ENCODE results near the gene DHX57.
"Not testable (repeated sequence)": the region's sequence is repeated elsewhere in the genome, so short reads cannot be mapped to it uniquely, and the experiment has no call there.

DHX57 gene

DNA sequence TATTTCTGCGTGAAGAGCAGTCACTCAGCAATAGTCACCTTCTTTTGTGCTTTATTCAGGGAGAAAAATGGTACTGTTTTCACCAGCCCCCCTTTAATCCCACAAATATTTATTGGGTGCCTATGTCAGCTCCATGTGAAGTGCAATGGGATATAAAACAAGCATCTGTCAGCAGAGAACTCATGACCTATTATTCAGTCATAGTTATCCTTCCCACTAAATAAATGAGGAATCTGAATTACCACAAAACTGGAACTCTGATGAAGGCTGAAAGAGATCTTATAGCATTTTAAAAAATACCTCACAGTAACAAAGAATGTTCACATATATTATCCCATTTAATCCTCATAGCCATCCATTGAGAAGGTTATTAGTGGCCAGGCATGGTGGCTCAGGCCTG, 45.8 kb downstream of the DHX57 start:
- H3K9me3 ChIP-seq (ENCODE audit: low read length), result no peaks in the 10 kb centered on the region
- H3K36me3 ChIP-seq (ENCODE audit: insufficient read depth, low read length), result peaks cover 21% of the 10 kb centered on the region; the same call in 1 of the 2 replicates
- no peaks in the 10 kb centered on the region for H3K79me2 ChIP-seq (ENCODE audit: insufficient read depth, low read length)
- H3K9me2 ChIP-seq (ENCODE audit: low read depth, low read length), result no peaks in the 10 kb centered on the region
- TF ChIP-seq EZH2 (IDR thresholded peaks at IDR 0.05; ENCODE audit: borderline replicate concordance, low read length) (no peak), CTCF (IDR thresholded peaks at IDR 0.05; ENCODE audit: low read length) (no peak)
- no peaks in the 10 kb centered on the region for H3F3A ChIP-seq (ENCODE audit: insufficient read depth, low read length)
- no peaks in the 10 kb centered on the region for H4K20me1 ChIP-seq (ENCODE audit: insufficient read depth, low read length)
- H3K4me3 ChIP-seq (ENCODE audit: low read depth, low read length, poor library complexity, severe bottlenecking), result no peak overlapping the region
- no peak overlapping the region for H3K4me2 ChIP-seq (ENCODE audit: low read length)
- H3K27me3 ChIP-seq (ENCODE audit: insufficient read depth, low read length), result no peaks in the 10 kb centered on the region
- H3K4me1 ChIP-seq (ENCODE audit: insufficient read depth, low read length, severe bottlenecking), result peaks cover 8% of the 10 kb centered on the region
- H2AFZ ChIP-seq (ENCODE audit: low read length), result no peak overlapping the region
- no peak overlapping the region for H3K9ac ChIP-seq (ENCODE audit: low read length)
- H3K27ac ChIP-seq (ENCODE audit: low read depth, low read length, poor library complexity, severe bottlenecking), result no peak overlapping the region

GRCh38 chr2:38828460-38828859, 47.3 kb downstream of the DHX57 start:
- Histone ChIP-seq H3K27ac (ENCODE audit: low read depth, low read length, poor library complexity, severe bottlenecking) (no peak overlapping the region), H3K9me2 (ENCODE audit: low read depth, low read length) (no peaks in the 10 kb centered on the region), H2AFZ (ENCODE audit: low read length) (no peak overlapping the region)

GRCh38 chr2:38827539-38828145, 48.1 kb downstream of the DHX57 start:
- not testable (repeated sequence) for H3F3A ChIP-seq (ENCODE audit: insufficient read depth, low read length); H3K27me3 ChIP-seq (ENCODE audit: insufficient read depth, low read length); H2AFZ ChIP-seq (ENCODE audit: low read length); H3K4me3 ChIP-seq (ENCODE audit: low read depth, low read length, poor library complexity, severe bottlenecking); H3K4me1 ChIP-seq (ENCODE audit: insufficient read depth, low read length, severe bottlenecking); H3K4me2 ChIP-seq (ENCODE audit: low read length); H3K9me3 ChIP-seq (ENCODE audit: low read length); H3K27ac ChIP-seq (ENCODE audit: low read depth, low read length, poor library complexity, severe bottlenecking); H3K9me2 ChIP-seq (ENCODE audit: low read depth, low read length); H3K79me2 ChIP-seq (ENCODE audit: insufficient read depth, low read length); H4K20me1 ChIP-seq (ENCODE audit: insufficient read depth, low read length); H3K9ac ChIP-seq (ENCODE audit: low read length)
- peaks cover 27% of the 10 kb centered on the region for H3K36me3 ChIP-seq (ENCODE audit: insufficient read depth, low read length)

More at GRCh38 chr2:38828460-38828859, 47.3 kb downstream of the DHX57 start:
- no peak overlapping the region for H3K4me3 ChIP-seq (ENCODE audit: low read depth, low read length, poor library complexity, severe bottlenecking)
- TF ChIP-seq EZH2 (IDR thresholded peaks at IDR 0.05; ENCODE audit: borderline replicate concordance, low read length) (no peak), CTCF (IDR thresholded peaks at IDR 0.05; ENCODE audit: low read length) (no peak)
- no peak overlapping the region for H3K4me2 ChIP-seq (ENCODE audit: low read length)
- no peaks in the 10 kb centered on the region for H3K79me2 ChIP-seq (ENCODE audit: insufficient read depth, low read length)
- no peaks in the 10 kb centered on the region for H4K20me1 ChIP-seq (ENCODE audit: insufficient read depth, low read length)
- no peaks in the 10 kb centered on the region for H3K9me3 ChIP-seq (ENCODE audit: low read length)
- peaks cover 22% of the 10 kb centered on the region; the same call in 1 of the 2 replicates for H3K36me3 ChIP-seq (ENCODE audit: insufficient read depth, low read length)
- H3K9ac ChIP-seq (ENCODE audit: low read length), result no peak overlapping the region
- H3K4me1 ChIP-seq (ENCODE audit: insufficient read depth, low read length, severe bottlenecking), result peaks cover 8% of the 10 kb centered on the region
- no peaks in the 10 kb centered on the region for H3F3A ChIP-seq (ENCODE audit: insufficient read depth, low read length)
- H3K27me3 ChIP-seq (ENCODE audit: insufficient read depth, low read length), result no peaks in the 10 kb centered on the region

GRCh38 chr2:38825956-38826355, 49.8 kb downstream of the DHX57 start:
- Histone ChIP-seq H3K9me3 (ENCODE audit: low read length) (no peaks in the 10 kb centered on the region), H3K9ac (ENCODE audit: low read length) (no peak overlapping the region), H3K79me2 (ENCODE audit: insufficient read depth, low read length) (no peaks in the 10 kb centered on the region)

More at GRCh38 chr2:38825956-38826355, 49.8 kb downstream of the DHX57 start:
- no peaks in the 10 kb centered on the region for H3F3A ChIP-seq (ENCODE audit: insufficient read depth, low read length)
- H2AFZ ChIP-seq (ENCODE audit: low read length), result no peak overlapping the region
- H3K36me3 ChIP-seq (ENCODE audit: insufficient read depth, low read length), result peaks cover 31% of the 10 kb centered on the region
- no peak overlapping the region for H3K27ac ChIP-seq (ENCODE audit: low read depth, low read length, poor library complexity, severe bottlenecking)
- TF ChIP-seq CTCF (IDR thresholded peaks at IDR 0.05; ENCODE audit: low read length), result no peak
- no peaks in the 10 kb centered on the region for H3K27me3 ChIP-seq (ENCODE audit: insufficient read depth, low read length)
- H3K4me2 ChIP-seq (ENCODE audit: low read length), result no peak overlapping the region
- no peaks in the 10 kb centered on the region for H3K9me2 ChIP-seq (ENCODE audit: low read depth, low read length)
- no peaks in the 10 kb centered on the region for H4K20me1 ChIP-seq (ENCODE audit: insufficient read depth, low read length)
- no peak overlapping the region for H3K4me3 ChIP-seq (ENCODE audit: low read depth, low read length, poor library complexity, severe bottlenecking)
- peaks cover 8% of the 10 kb centered on the region for H3K4me1 ChIP-seq (ENCODE audit: insufficient read depth, low read length, severe bottlenecking)

All from OCI-LY1 (cell line).